GM12891 (cell line): ENCODE results near the gene PCGF3.
"Not testable (repeated sequence)": the region's sequence is repeated elsewhere in the genome, so short reads cannot be mapped to it uniquely, and the experiment has no call there.

Source experiments
- DNase-seq: peaks from one replicate; pipeline ENCODE4 v3.0.0; 2011; ENCODE audit warnings: low spot score; ENCODE audit not compliant: insufficient read length
- FAIRE-seq: peaks from 2 replicates; lab custom pipeline; 2011; peaks lifted over from hg19 to GRCh38; lab: Jason Lieb, UNC
- PAX5 ChIP-seq: IDR thresholded peaks from 2 replicates; pipeline ENCODE4 v1.6.1; 2011; ENCODE audit warnings: low read length, moderate library complexity, mild to moderate bottlenecking; ENCODE audit not compliant: insufficient read depth, severe bottlenecking
- POLR2A ChIP-seq: IDR thresholded peaks from 2 replicates; pipeline ENCODE4 v1.6.1; 2011; ENCODE audit warnings: low read depth, low read length, control low read depth
- POLR2AphosphoS5 ChIP-seq: IDR thresholded peaks from 2 replicates; pipeline ENCODE4 v1.6.1; 2011; ENCODE audit warnings: low read depth, low read length, control low read depth
- POU2F2 ChIP-seq: IDR thresholded peaks from 2 replicates; pipeline ENCODE4 v1.6.1; 2011; ENCODE audit warnings: low read depth, mild to moderate bottlenecking, control low read depth, low read length, moderate library complexity
- SPI1 ChIP-seq: IDR thresholded peaks from 2 replicates; pipeline ENCODE4 v1.6.1; 2011; ENCODE audit warnings: low read depth, low read length, control low read depth
- TAF1 ChIP-seq: IDR thresholded peaks from 2 replicates; pipeline ENCODE4 v1.6.1; 2011; ENCODE audit warnings: low read depth, low read length, control low read depth

The PCGF3 gene

GRCh38 chr4:688854-689681 lies 16.6 kb upstream of the PCGF3 start, which contains the start of gene SLC49A3:
TSS of gene SLC49A3 (minus strand) at chr4:689151. CDS start at chr4:689127, 24 bp downstream.
- DNase-seq: no peak
- no peak for TF ChIP-seq POLR2A
- TF ChIP-seq POLR2AphosphoS5: no peak
- TF ChIP-seq PAX5: no peak
- TF ChIP-seq POU2F2: no peak
- TF ChIP-seq TAF1: no peak
- no peak for TF ChIP-seq SPI1
- FAIRE-seq: no peak

- TF ChIP-seq TAF1 (no peak), PAX5 (no peak), POLR2A (no peak), POU2F2 (no peak), SPI1 (no peak), POLR2AphosphoS5 (no peak)
- DNase-seq (no peak), FAIRE-seq (no peak)
These were observed 15.9 kb upstream of the PCGF3 start for GRCh38 chr4:689723-690122.

GRCh38 chr4:692771-693554 lies 12.7 kb upstream of the PCGF3 start:
- FAIRE-seq: no peak
- no peak for DNase-seq
- TF ChIP-seq TAF1: no peak
- no peak for TF ChIP-seq PAX5
- no peak for TF ChIP-seq SPI1

GRCh38 chr4:694341-694940 lies 11.2 kb upstream of the PCGF3 start:
- not testable (repeated sequence) for DNase-seq, FAIRE-seq

- TF ChIP-seq PAX5 (no peak), POLR2A (no peak), SPI1 (no peak), POU2F2 (no peak), TAF1 (no peak), POLR2AphosphoS5 (no peak)
- FAIRE-seq: no peak
- DNase-seq: no peak
These were observed 5.6 kb upstream of the PCGF3 start for GRCh38 chr4:699816-700580.

GRCh38 chr4:700587-701264 lies 4.9 kb upstream of the PCGF3 start:
- FAIRE-seq: no peak
- no peak for DNase-seq
- TF ChIP-seq TAF1 (no peak), PAX5 (no peak), POLR2AphosphoS5 (no peak), POU2F2 (no peak), POLR2A (no peak), SPI1 (no peak)

- DNase-seq: no peak
- TF ChIP-seq SPI1: no peak
- TF ChIP-seq PAX5: no peak
- TF ChIP-seq POLR2AphosphoS5: no peak
- no peak for TF ChIP-seq POLR2A
- TF ChIP-seq POU2F2: no peak
- TF ChIP-seq TAF1: no peak
- no peak for FAIRE-seq
These were observed 3.0 kb upstream of the PCGF3 start for GRCh38 chr4:702618-703048.

GRCh38 chr4:703336-704197 lies 2.1 kb upstream of the PCGF3 start:
- DNase-seq: no peak
- TF ChIP-seq SPI1 (no peak), POLR2AphosphoS5 (no peak), POLR2A (no peak), TAF1 (no peak), PAX5 (no peak), POU2F2 (no peak)
- no peak for FAIRE-seq
